ENCODE data around the gene RNASE4. TPM values are rescaled to one million over a fixed set of nuclear protein-coding genes. Genes with fewer than 3 reads are reported as not detected.
"Not testable (repeated sequence)": the region's sequence is repeated elsewhere in the genome, so short reads cannot be mapped to it uniquely, and the experiment has no call there.

The RNASE4 gene
- total RNA-seq, 1 donor = 18.1 TPM

DNA sequence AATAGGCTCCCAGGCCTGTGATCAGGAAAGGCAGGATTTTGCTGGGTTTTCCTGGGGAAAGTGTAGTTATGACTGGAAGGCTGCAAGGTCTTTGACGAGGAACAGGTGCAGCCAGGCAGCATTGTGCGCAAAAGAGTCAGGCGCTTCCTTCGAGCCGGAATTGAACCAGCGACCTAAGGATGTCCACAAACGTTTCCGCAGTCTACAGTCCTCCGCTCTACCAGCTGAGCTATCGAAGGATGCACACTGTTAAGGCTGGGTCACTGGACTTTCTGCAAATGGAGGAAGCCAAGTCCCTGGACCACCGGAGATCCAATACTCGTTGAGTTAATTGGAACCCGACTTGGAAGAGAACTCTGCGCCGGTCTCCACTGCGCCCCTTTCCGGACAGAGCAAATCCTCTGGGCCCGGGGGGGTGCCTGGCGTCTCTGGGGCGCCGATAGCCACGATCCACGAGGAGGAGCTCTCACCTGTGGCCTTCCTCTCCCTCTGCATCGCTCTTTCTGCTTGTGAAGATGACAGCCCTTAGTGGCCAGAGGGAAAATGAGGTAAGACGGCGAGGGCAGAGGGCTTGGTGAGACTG, 24.5 kb upstream of the RNASE4 start:
- TF ChIP-seq, protein P1, sequence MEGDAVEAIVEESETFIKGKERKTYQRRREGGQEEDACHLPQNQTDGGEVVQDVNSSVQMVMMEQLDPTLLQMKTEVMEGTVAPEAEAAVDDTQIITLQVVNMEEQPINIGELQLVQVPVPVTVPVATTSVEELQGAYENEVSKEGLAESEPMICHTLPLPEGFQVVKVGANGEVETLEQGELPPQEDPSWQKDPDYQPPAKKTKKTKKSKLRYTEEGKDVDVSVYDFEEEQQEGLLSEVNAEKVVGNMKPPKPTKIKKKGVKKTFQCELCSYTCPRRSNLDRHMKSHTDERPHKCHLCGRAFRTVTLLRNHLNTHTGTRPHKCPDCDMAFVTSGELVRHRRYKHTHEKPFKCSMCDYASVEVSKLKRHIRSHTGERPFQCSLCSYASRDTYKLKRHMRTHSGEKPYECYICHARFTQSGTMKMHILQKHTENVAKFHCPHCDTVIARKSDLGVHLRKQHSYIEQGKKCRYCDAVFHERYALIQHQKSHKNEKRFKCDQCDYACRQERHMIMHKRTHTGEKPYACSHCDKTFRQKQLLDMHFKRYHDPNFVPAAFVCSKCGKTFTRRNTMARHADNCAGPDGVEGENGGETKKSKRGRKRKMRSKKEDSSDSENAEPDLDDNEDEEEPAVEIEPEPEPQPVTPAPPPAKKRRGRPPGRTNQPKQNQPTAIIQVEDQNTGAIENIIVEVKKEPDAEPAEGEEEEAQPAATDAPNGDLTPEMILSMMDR (IDR thresholded peaks at IDR 0.05; ENCODE audit: extremely low read depth, low read depth, low read length) = no peak

DNA sequence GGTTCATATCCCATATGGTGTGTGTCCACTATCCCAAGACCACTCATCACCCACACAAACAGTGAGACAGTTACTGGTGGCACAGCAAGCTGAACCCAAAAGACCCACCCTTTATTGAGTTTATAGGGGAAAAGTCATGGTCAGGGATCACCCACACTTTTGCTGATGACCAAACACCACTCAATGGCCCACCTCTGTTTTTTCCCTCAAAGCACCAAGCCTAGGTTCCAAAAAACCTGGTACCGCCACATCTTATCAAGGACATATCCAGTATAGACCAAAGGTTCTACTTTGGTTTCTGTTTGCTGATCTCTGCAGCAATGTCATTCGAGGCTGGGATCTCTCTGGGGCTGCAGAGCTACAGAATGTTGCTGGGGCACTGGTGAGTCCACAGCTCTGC, 23.2 kb upstream of the RNASE4 start:
- H3K27me3 ChIP-seq (ENCODE audit: insufficient read depth, low read length) = peaks cover 13% of the 10 kb centered on the region
- no peaks in the 10 kb centered on the region for H3K4me1 ChIP-seq (ENCODE audit: insufficient read depth, low read length)
- no peak overlapping the region for H3K4me2 ChIP-seq (ENCODE audit: insufficient read depth, low read length)
- no peaks in the 10 kb centered on the region for H4K20me1 ChIP-seq (ENCODE audit: insufficient read depth, low read length)
- H3K9me3 ChIP-seq (ENCODE audit: low read depth, low read length) = no peaks in the 10 kb centered on the region
- no peaks in the 10 kb centered on the region for H3K79me2 ChIP-seq (ENCODE audit: insufficient read depth, low read length)
- H2AFZ ChIP-seq (ENCODE audit: low read length) = no peak overlapping the region
- TF ChIP-seq, protein P1 (IDR thresholded peaks at IDR 0.05; ENCODE audit: extremely low read depth, low read depth, low read length) = no peak
- H3K36me3 ChIP-seq (ENCODE audit: insufficient read depth, low read length) = no peaks in the 10 kb centered on the region
- H3K27ac ChIP-seq (ENCODE audit: low read depth, low read length) = no peak overlapping the region
- H3K4me3 ChIP-seq (ENCODE audit: insufficient read depth, low read length) = no peak overlapping the region
- peak; percentile 42 for DNase-seq (ENCODE audit: insufficient read length, low spot score, missing footprints)

More for the DNA sequence above, 24.5 kb upstream of the RNASE4 start:
- no peaks in the 10 kb centered on the region for H3K36me3 ChIP-seq (ENCODE audit: insufficient read depth, low read length)
- no peaks in the 10 kb centered on the region for H3K9me3 ChIP-seq (ENCODE audit: low read depth, low read length)
- no peaks in the 10 kb centered on the region for H3K79me2 ChIP-seq (ENCODE audit: insufficient read depth, low read length)
- H3K27ac ChIP-seq (ENCODE audit: low read depth, low read length) = no peak overlapping the region
- no peaks in the 10 kb centered on the region for H3K4me1 ChIP-seq (ENCODE audit: insufficient read depth, low read length)
- H3K4me2 ChIP-seq (ENCODE audit: insufficient read depth, low read length) = no peak overlapping the region
- H2AFZ ChIP-seq (ENCODE audit: low read length) = no peak overlapping the region
- H3K4me3 ChIP-seq (ENCODE audit: insufficient read depth, low read length) = no peak overlapping the region
- no peak for DNase-seq (ENCODE audit: insufficient read length, low spot score, missing footprints)
- no peaks in the 10 kb centered on the region for H4K20me1 ChIP-seq (ENCODE audit: insufficient read depth, low read length)
- peaks cover 24% of the 10 kb centered on the region for H3K27me3 ChIP-seq (ENCODE audit: insufficient read depth, low read length)

DNA sequence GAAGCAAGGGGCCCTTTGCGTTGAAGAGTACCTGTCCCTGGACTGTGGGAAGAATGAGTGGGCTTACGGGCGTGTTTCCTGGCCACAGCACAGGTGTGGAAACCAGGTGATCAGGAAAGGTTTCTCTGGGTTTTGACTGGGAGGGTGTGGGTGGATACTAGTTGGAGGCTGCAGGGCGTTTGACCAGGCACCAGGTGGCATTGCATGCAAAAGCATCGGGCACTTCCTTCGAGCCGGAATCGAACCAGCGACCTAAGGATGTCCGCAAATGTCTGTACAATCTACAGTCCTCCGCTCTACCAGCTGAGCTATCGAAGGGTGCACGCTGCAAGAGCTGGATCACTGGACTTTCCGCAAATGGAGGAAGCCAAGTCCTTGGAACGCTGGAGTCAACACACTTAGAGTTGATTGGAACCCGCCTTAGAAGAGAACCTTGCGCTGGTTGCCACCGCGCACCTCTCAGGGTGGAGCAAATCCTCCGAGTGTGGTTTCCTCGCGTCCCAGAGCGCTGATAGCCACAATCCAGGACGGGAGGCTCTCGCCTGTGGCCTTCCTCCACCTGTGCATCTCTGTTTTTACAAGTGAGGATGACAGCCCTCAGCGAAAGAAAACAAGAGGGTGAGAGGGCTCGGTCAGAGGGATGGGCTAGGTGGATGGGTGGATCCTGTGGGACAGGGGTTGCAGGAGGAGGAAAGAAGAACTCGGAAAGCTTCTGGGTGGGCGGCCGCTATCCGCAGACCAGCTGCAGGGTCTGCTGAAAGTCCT, 21.2 kb upstream of the RNASE4 start:
- Histone ChIP-seq H3K9me3 (ENCODE audit: low read depth, low read length) (no peaks in the 10 kb centered on the region), H3K27me3 (ENCODE audit: insufficient read depth, low read length) (peaks cover 8% of the 10 kb centered on the region), H3K36me3 (ENCODE audit: insufficient read depth, low read length) (no peaks in the 10 kb centered on the region), H3K4me1 (ENCODE audit: insufficient read depth, low read length) (no peaks in the 10 kb centered on the region), H3K79me2 (ENCODE audit: insufficient read depth, low read length) (no peaks in the 10 kb centered on the region), H3K4me3 (ENCODE audit: insufficient read depth, low read length) (peak overlapping the region; percentile 28), H4K20me1 (ENCODE audit: insufficient read depth, low read length) (no peaks in the 10 kb centered on the region), H3K27ac (ENCODE audit: low read depth, low read length) (no peak overlapping the region), H2AFZ (ENCODE audit: low read length) (no peak overlapping the region), H3K4me2 (ENCODE audit: insufficient read depth, low read length) (peak overlapping the region; percentile 40)
- TF ChIP-seq, protein P1 (IDR thresholded peaks at IDR 0.05; ENCODE audit: extremely low read depth, low read depth, low read length) = peak; percentile 40
- DNase-seq (ENCODE audit: insufficient read length, low spot score, missing footprints) = peak; percentile 82

DNA sequence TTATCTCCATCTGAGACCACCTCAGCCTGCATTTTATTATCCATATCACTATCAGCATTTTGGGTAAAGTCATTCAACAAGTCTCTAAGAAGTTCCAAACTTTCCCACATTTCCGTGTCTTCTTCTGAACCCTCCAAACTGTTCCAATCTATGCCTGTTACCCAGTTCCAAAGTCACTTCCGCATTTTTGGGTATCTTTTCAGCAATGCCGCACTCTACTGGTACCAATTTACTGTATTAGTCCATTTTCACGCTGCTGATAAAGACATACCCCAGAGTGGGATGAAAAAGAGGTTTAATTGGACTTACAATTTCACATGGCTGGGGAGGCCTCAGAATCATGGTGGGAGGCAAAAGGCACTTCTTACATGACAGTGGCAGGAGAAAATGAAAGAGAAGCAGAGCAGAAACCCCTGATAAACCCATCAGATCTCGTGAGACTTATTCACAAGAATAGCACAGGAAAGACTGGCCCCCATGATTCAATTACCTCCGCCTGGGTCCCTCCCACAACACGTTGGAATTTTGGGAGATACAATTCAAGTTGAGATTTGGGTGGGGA, 17.9 kb upstream of the RNASE4 start:
- not testable (repeated sequence) for H3K4me1 ChIP-seq (ENCODE audit: insufficient read depth, low read length); DNase-seq (ENCODE audit: insufficient read length, low spot score, missing footprints); H3K9me3 ChIP-seq (ENCODE audit: low read depth, low read length); H2AFZ ChIP-seq (ENCODE audit: low read length); H3K36me3 ChIP-seq (ENCODE audit: insufficient read depth, low read length); H3K27ac ChIP-seq (ENCODE audit: low read depth, low read length); H3K4me2 ChIP-seq (ENCODE audit: insufficient read depth, low read length); H3K27me3 ChIP-seq (ENCODE audit: insufficient read depth, low read length); H4K20me1 ChIP-seq (ENCODE audit: insufficient read depth, low read length); H3K4me3 ChIP-seq (ENCODE audit: insufficient read depth, low read length); H3K79me2 ChIP-seq (ENCODE audit: insufficient read depth, low read length)
